GM20431 (cell line): ENCODE measurements around the gene PBX1.

ENCODE experiments used
- in situ Hi-C: fragments of 300-500 bp; cut with MseI, MboI; formaldehyde crosslinking; loops from one replicate; pipeline ENCODE4 v1.15.0; 2020; ENCODE audit warnings: low sequenced_read_pairs; ENCODE audit not compliant: unreplicated experiment

PBX1 gene

GRCh38 chr1:164611754-164612642 is 53.0 kb downstream of the PBX1 start:
- in situ Hi-C loops: no loop called here

GRCh38 chr1:164613176-164613575 is 54.2 kb downstream of the PBX1 start:
- in situ Hi-C loops: no loop called here

GRCh38 chr1:164614316-164614715 is 55.3 kb downstream of the PBX1 start:
- in situ Hi-C loops: no loop called here

DNA sequence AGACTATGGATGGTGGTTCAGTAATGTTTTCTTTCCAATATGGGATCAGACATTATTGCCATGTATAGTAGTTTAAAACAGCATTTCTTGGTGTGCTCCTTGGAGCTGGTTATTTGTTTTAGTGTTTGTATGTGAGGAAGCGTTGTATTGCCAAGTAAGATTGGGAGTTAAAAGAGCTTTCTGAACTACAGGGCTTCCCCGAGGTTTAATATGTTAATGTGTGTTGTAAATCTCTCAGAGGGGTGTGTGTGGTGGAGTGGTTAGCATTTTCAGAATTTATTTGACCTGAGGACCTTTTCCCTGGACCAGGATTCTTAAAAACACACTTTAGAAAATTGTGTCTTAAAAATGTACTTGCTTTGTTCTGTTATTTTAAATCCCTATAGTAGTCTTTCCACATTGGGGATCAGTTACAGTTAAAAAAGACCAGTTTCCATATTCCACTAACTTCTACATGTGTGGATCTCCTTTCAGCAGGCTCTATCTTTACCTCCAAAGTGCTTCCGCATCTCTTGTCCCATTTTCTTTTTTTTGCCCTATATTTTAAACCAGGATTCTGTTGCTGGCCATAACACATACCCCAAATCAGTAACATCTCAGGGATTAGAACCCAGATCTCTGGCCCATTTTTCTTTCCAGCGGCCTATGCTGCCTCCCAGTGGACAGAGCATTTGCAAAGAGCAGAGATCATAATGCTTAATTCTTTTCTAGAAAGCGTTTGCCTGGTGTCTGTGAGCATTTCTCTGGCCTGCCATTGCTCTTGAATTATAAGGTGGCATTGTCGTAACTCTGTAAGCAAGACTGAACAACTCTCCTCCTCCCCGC is 58.6 kb downstream of the PBX1 start:
- in situ Hi-C loops: no loop called here

DNA sequence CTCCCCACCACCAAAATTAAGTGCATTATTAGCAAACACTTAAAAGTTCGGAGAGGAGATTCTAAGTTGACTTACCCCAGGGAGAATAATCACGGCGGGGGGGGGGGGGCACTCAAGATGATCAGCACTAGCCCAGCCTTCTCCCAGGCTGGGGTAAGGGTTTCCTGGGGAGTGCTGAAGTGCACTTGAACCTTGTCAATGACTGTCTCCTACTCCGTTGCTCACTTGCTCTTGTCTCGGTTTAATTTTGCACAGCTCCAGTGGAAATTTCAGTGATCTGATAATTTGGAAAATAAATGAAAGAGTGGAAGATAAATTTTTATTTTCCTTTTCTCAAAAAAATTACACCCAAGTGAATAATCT is 59.2 kb downstream of the PBX1 start:
- in situ Hi-C loops: no loop called here

GRCh38 chr1:164619006-164619784 is 60.2 kb downstream of the PBX1 start:
- in situ Hi-C loops: no loop called here

DNA sequence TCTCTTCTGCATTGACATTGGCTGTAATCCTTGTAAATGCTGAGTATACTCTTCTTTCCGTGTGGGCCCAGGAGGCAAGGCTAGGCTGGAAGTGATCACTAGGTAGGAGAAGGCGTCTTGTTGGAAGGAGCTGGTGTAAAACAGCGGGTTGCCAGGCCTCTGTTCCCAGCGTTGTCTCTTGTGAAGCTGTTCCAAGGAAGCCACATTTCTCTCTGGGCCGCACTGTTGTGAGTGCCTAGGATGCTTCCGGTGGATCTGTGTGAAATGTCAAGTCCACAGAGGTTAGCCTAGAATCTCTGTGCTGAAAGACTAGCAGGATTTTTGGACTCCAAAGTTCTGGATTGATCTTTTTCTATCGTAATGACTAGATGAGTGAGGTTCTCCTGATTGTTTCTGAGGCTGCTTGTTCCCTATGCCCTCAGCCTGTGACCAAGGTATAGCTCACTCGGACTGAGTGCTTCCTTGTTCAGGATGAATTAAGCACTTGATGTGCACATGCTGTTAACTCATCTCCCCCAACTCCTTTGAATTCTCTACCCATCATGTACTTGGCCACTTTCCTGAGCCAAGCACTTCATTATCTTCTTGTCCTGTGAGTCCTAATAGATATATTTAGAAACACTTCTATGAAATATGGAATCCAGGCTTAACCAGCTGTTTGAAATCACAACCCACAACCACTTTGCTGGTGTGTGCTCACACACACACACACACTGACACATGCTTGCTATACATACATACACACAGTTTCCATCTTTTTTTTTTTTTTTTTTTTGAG is 63.3 kb downstream of the PBX1 start:
- in situ Hi-C loops: no loop called here

DNA sequence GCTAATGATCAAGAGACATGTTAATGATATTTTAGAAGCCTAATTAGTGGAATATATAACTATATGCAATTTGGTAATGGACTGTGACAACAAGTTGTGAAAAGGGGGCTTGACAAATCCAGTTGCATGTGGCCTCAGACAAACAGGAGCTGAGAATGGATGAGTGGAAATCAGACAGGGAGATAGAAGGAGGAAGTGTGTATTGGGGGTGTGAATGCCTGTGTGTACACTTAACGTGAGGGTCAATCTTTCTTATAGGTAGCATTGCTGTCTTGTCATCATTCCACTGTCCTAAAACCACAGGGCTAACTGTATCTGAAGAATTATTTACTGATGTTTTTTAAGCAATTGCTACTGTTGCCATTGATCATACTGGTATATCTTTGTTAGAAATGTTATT is 64.8 kb downstream of the PBX1 start:
- in situ Hi-C loops: no loop called here

DNA sequence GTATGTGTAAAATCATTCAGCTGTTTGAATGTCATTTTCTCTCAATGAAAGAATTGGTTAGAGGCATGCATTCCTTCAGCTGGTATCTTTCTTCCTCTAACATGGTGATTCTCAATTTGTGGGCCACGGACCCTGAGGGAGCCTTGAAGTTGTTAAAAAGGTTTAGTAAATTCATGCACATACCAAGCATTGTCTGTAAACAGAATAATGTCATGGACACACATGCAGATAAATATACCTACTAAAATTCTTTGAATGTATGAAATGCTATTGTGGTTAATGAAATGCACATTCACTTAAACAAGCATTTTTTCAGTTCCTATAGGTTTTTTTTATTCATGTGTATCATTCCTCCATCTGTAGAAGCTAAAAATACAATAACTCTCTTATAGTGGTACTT is 65.4 kb downstream of the PBX1 start:
- in situ Hi-C loops: no loop called here

DNA sequence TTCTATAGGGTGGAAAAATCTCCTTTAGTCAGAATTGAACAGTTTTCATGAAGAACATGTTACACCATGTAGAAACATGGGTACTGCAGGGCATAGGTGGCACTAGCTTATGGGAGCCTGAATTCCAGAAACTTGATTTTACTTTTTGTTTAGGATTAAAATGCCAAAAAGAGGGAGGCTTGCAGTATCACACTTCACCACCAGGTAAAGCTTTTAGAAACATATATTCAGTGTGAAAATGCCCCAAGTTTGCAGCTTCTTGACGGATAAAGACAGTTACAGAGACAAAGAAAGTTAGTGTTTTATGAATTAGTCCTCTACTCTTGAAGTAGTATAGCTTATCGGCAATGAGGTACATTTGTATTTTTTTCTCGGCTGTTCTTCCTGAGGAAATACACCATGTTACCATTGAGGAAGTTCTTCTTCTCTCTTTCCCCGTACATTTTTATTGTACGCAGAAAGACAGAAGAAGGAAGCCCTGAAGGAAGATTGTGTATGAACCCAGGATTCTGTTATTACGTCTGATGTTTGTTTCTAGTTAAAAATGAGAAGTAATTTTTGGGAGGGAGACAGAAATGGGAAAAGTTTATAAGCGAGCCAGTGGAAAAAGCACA is 66.1 kb downstream of the PBX1 start:
- in situ Hi-C loops: no loop called here

- in situ Hi-C loops: no loop called here
These were observed 69.8 kb downstream of the PBX1 start for GRCh38 chr1:164628772-164629171.

- in situ Hi-C loops: no loop called here
These were observed 71.0 kb downstream of the PBX1 start for GRCh38 chr1:164629971-164630370.

DNA sequence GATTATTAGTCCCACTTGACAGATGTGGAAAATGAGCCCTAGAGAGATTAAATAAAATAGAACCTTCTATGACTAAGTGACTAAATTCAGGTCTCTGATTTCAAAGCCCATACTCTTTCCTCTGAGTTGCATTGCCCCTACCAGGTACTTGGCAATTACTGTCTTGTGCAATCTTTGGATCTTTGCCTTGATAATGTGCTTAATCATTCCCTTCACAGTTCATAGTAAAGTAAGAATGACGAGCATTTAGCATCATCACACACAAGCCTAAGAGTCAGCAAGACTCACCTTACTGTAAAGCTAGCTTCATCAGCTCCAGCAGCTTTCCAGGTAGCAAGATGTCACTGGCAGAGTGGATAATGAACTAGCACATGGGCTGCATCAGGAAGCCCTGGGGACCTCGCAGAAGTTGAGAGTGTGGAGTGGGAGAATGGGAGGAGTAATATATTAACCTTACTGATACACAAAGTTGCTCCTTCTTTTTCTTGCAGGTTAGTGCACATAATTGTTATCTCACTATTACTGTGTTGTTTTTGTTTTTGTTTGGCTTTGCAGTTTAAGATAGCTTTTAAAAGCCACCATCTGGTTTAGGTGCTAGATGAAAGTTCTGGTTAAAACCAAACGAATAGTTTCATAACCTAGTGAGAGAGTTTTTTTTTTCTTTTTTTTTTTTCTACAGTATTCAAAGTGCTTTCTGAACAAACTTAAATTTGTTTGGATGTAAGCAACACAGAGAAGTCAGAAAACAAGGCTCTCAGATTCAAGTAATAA is 71.8 kb downstream of the PBX1 start:
- in situ Hi-C loops: no loop called here

GRCh38 chr1:164631751-164632150 is 72.8 kb downstream of the PBX1 start:
- in situ Hi-C loops: no loop called here

DNA sequence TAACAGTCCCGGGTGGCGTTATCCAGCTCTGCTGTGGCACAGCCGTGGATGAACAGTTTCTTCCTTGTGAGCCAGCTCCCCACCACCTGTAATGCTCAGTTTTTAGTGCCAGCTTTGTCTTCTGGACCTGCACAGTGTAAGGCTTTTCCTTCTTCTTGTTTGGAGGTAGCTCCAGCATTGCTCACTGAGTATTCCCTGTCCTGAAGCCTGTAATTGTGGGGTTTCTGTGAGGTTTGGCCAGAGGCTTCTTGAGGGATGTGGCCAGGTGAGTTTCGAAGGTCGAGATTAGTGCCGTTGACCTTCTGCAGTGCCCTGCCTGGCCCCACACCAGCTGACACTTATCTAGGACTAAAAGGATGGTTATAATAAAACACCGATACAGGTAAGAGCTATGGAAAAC is 75.0 kb downstream of the PBX1 start:
- in situ Hi-C loops: no loop called here

DNA sequence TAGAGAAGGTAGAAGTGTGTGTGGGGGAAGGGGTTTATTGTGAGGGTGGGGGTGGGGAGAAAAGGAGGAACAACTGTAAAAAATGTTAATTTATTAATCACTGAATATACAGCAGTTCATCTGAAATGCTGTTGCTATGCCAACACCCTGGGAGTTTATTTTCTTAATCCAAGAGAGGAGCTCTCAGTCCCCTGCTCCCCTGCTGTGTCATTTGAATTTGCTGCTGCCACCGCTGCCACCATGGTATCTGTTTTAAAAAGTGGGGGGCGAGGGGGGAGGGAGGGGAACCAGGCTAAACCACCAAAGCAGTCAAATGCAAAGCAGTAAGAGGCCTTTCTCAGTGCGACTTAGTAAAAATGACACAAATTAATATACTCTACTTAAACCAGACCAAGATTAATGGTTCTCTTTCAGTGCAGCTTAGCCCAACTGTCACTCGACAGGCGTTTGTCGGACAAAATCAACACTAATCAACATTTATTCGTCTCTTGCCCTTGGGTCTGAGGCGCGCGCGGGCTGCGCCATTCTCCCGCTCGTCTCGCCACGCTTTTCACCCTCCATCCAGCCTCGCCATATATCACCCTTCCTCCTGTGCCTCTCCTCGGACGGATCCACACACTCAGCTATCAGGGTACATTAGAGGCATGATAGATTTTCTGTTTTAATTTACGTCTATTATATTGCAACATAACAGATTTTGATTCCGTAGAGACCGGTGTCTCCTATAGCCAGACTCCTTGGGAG is 76.2 kb downstream of the PBX1 start:
- in situ Hi-C loops: no loop called here

GRCh38 chr1:164635803-164636731 is 77.1 kb downstream of the PBX1 start:
- in situ Hi-C loops: no loop called here
